Muscle of leg (tissue), 11 donors: ENCODE results near the gene DLG2. TPM values are rescaled to one million over a fixed set of nuclear protein-coding genes. Genes with fewer than 3 reads are reported as not detected.

Source experiments
- DNase-seq: peaks from one replicate; pipeline ENCODE4 v3.0.0; 2013
- H3K27ac ChIP-seq: one replicate; pipeline ENCODE4 v1.5.1; 2013; ENCODE audit warnings: mild to moderate bottlenecking, low read length, control low read depth
- H3K27me3 ChIP-seq: one replicate; pipeline ENCODE4 v1.6.1; 2013; ENCODE audit warnings: low read length; ENCODE audit not compliant: control insufficient read depth, insufficient read depth
- H3K36me3 ChIP-seq: one replicate; pipeline ENCODE4 v1.6.1; 2013; ENCODE audit warnings: low read length; ENCODE audit not compliant: control insufficient read depth, insufficient read depth
- H3K4me1 ChIP-seq: one replicate; pipeline ENCODE4 v1.6.1; 2013; ENCODE audit warnings: low read length; ENCODE audit not compliant: control insufficient read depth, insufficient read depth
- H3K4me3 ChIP-seq: one replicate; pipeline ENCODE4 v1.5.1; 2013; ENCODE audit warnings: low read length, control low read depth
- H3K9me3 ChIP-seq: replicated peaks from 2 replicates; pipeline ENCODE4 v1.6.1; 2013; ENCODE audit warnings: low read depth, low read length; ENCODE audit not compliant: control insufficient read depth
- WGBS: methylation state at CpG from one replicate; pipeline ENCODE4 v1.1.5; 2013; ENCODE audit warnings: missing lambda C conversion rate; ENCODE audit not compliant: insufficient coverage; 5-methylcytosine and 5-hydroxymethylcytosine counted together
- polyA plus RNA-seq, 8 donors: library from polyadenylated mRNA; unstranded; fragments of 120-200 nt; gene quantifications; one replicate each; pipeline versions ENCODE4 v1.2.1 to v1.2.3, GENCODE V29; 2013; ENCODE audit warnings: inconsistent platforms in 1 of 8, low replicate concordance in 1 of 8; ENCODE audit not compliant: insufficient read length in 8 of 8, insufficient read depth in 1 of 8
- total RNA-seq: library from RNA; stranded (reverse); fragments of 120-200 nt; gene quantifications from one replicate; pipeline ENCODE4 v1.2.4, GENCODE V29; 2013

The DLG2 gene
- total and polyA plus RNA-seq, 9 donors = 6.4 to 19.3 (median 11.0) TPM

DNA sequence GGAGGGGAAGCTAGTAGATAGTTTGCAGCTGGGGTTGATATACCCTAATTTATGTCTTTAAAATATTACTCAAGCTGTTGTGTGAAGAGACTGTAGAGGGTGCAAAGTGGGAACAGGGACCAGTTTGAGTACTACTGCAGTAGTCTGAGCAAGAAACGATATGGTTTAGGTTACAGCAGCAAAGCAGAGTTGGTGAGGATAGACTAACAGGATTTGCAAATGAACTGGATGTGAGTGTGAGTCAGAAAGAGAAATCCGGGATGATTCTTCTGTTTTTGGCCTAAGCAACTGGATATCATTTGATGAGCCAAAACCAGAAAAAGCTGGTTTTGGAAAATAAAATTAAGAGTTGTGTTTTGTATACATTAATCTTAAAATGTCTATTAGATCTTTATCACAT, 1591.5 kb downstream of the DLG2 start:
- DNase-seq = no peak
- Histone ChIP-seq H3K9me3 (no peaks in the 10 kb centered on the region), H3K36me3 (no peaks in the 10 kb centered on the region), H3K4me1 (no peaks in the 10 kb centered on the region), H3K27me3 (no peaks in the 10 kb centered on the region), H3K4me3 (no peak overlapping the region), H3K27ac (no peak overlapping the region)
- WGBS = 83% methylated on average over 1 of the region's 2 CpGs

DNA sequence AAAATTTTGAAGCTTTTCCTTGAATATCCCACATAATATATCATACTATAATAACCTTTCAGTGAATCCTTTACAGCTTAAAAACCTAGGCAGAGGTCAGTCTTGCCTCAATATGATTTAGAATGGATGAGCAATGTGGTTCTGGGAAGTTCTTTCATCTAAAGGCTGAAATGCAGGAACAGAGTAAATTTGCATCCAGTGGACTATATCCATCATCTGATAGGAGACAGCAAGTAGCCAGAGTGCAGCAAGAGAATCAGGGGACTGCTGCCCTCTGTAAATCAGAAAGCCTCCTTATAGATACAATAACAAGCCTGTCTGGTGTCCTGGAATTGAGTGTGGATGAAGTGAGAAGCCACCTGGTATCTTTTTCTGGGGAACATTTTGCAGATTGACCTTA, 1592.7 kb downstream of the DLG2 start:
- DNase-seq = no peak
- H3K9me3 ChIP-seq = no peaks in the 10 kb centered on the region
- no peaks in the 10 kb centered on the region for H3K27me3 ChIP-seq
- H3K4me3 ChIP-seq = no peak overlapping the region
- H3K27ac ChIP-seq = no peak overlapping the region
- H3K4me1 ChIP-seq = no peaks in the 10 kb centered on the region
- H3K36me3 ChIP-seq = no peaks in the 10 kb centered on the region

DNA sequence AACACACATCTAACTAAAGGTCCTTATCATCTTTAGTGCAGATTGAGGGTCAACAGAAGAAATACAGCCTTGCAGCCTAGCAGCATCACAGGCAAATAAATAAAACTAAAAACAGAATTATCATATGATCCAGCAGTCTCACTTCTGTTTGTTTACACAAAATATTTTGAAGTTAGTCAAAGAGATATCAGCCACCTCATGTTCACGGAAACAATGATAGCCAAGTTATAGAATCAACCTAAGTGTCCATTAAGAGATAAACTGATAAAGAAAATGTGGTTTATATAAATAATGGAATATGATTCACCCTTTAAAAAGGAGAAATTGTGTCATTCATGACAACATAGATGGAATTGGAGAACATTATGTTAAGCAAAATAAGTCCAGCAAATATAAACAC, 1602.9 kb downstream of the DLG2 start:
- no CpG with 5 or more reads among the region's 1 CpG for WGBS
- Histone ChIP-seq H3K36me3 (no peaks in the 10 kb centered on the region), H3K9me3 (no peaks in the 10 kb centered on the region), H3K4me3 (no peak overlapping the region), H3K27me3 (no peaks in the 10 kb centered on the region), H3K4me1 (no peaks in the 10 kb centered on the region), H3K27ac (no peak overlapping the region)
- DNase-seq = no peak

DNA sequence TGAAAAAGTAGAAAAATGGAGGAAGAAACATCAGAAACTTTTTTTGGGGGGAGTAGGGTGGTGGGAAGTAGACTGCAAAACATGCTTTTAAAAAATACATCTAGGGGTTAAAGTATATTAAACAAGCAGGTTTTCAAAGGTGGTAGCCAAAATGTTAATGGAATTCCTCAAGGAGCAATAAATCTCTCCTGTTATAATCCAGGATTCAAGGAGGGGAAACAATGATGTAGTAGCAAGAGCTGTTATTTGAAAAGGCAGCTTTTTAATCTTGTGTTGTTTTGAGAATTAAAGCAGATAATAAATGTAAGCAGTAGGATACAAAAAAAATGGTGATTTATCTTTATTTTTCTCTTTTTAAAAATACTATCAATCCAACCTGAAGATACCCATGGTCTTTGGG, 1604.4 kb downstream of the DLG2 start:
- no peak overlapping the region for H3K27ac ChIP-seq
- no peaks in the 10 kb centered on the region for H3K9me3 ChIP-seq
- H3K36me3 ChIP-seq = no peaks in the 10 kb centered on the region
- no peak for DNase-seq
- no peaks in the 10 kb centered on the region for H3K4me1 ChIP-seq
- H3K27me3 ChIP-seq = no peaks in the 10 kb centered on the region
- H3K4me3 ChIP-seq = no peak overlapping the region

DNA sequence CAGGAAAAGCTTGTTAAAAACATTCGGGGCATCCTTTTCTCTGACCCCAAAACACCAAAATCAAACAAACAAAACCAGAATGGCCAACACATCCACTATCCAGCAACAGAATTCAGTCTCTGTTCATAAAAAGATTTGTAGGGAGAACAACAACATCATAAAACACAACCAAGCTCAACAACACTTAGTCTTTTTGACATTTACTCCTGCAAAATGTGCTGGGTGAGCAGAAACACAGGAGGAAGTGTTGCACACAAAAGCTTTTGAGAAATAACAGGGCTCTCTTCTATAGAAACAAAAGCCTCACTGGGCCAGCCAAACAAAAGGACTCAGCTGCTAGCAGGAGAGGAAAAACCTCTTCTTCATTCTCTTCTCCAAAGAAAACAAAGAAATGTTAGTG, 1604.9 kb downstream of the DLG2 start:
- H3K9me3 ChIP-seq = no peaks in the 10 kb centered on the region
- H3K4me1 ChIP-seq = no peaks in the 10 kb centered on the region
- no peaks in the 10 kb centered on the region for H3K36me3 ChIP-seq
- no peak overlapping the region for H3K4me3 ChIP-seq
- no peaks in the 10 kb centered on the region for H3K27me3 ChIP-seq
- DNase-seq = no peak
- no CpG with 5 or more reads among the region's 1 CpG for WGBS
- H3K27ac ChIP-seq = no peak overlapping the region

DNA sequence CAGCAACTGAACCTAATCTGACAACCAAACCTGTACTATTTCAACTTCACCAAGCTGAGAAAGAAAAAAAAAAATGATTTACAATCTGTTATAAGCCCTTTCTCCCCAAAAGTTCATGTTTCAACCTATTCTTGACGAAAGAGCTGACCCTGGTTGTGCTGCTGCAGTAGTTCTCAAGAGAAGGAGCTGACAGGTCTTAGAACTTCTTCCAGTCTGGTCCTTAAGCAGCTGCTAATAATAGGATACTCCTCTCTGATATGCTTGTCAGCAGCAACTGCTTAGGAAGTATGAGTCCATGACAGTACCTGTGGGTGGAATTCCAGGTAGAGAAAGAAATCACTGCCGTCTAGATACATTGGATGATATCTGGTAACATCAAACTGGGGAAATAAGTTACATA, 1605.9 kb downstream of the DLG2 start:
- Histone ChIP-seq H3K4me3 (no peak overlapping the region), H3K36me3 (no peaks in the 10 kb centered on the region), H3K9me3 (no peaks in the 10 kb centered on the region), H3K4me1 (no peaks in the 10 kb centered on the region), H3K27ac (no peak overlapping the region), H3K27me3 (no peaks in the 10 kb centered on the region)
- no peak for DNase-seq
- no CpG with 5 or more reads among the region's 2 CpGs for WGBS

DNA sequence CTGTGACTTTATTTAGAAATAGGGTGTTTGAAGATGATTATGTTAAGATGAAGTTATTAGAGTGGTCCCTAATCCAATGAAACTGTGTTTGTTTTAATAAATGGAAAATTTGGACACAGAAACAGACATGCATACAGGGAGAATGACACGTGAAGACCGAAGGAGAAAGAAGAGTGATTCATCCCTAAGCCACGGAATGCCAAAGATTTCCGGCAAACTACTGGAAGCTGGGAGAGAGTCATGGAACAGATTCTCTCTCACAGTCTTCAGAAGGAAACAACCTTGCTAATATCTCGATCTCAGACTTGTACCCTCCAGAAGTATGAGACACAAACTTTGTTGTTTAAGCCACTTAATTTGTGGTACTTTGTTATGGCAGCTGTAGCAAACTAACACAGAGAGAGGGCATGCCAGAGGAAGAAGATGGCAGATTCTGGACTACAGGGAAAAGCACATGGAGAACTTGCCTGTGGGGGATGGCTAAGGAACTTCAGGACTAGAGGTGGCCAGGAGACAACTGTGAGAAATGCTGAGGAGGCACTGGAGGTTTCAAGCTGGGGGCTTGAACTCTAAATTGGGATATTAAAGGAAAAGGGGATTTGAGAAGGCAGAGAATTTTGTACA, 1607.5 kb downstream of the DLG2 start:
- no peak for DNase-seq
- no peaks in the 10 kb centered on the region for H3K9me3 ChIP-seq
- H3K4me3 ChIP-seq = no peak overlapping the region
- no peaks in the 10 kb centered on the region for H3K36me3 ChIP-seq
- H3K4me1 ChIP-seq = no peaks in the 10 kb centered on the region
- H3K27ac ChIP-seq = no peak overlapping the region
- 100% methylated on average over 2 of the region's 5 CpGs for WGBS
- no peaks in the 10 kb centered on the region for H3K27me3 ChIP-seq

DNA sequence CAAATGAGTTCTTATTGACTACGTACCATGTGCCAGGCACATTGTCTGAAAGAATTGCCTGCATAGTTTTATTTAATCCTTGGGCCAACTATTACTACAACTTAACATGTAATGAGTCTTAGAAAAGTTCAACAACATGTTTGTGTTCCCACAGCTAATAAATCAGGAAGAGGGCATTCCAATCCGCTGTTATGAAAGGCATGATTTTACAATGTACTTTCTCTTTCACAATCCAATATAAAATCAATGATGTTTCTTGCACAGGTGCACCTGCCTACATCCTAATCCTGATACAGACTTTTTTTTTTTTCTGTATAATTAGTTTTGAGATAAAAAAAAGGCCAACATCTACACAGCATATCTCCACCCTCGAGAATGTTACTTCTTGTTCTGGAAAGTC, 1612.6 kb downstream of the DLG2 start:
- Histone ChIP-seq H3K4me1 (no peaks in the 10 kb centered on the region), H3K4me3 (no peak overlapping the region), H3K36me3 (no peaks in the 10 kb centered on the region), H3K27me3 (no peaks in the 10 kb centered on the region), H3K9me3 (no peaks in the 10 kb centered on the region), H3K27ac (no peak overlapping the region)
- no peak for DNase-seq
- no CpG with 5 or more reads among the region's 3 CpGs for WGBS

DNA sequence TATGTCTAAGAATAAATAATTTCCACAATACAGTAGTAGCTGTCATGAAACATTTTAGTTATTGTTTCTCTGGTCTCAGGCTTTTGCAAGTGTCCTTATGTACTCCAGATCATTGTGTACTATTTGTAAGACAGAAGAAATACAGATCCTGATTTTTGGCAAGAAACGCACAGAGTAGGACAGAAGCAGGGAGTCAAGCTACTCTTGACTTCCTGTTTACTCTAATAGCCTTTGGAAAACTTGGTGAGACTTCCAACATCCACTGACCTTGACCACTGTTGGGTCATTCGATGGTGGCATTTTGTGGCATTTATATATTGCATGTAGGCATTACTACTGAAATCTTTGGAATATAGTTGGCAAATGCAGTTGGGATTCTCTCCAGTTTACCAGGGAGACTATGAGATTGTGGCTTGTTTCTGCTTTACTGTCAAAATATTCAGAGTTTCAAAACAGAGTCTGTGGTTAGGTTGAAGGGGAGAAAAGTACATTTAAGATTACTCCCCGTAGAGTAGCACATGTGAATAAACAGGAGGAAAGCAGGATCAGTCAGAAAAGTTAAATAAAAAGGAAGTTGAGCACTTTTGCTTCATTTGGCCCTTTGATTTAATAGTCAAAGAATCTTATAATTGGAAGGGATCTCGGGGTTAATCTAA, 1614.8 kb downstream of the DLG2 start:
- WGBS = 43% methylated on average over 1 of the region's 4 CpGs
- no peak for DNase-seq
- no peak overlapping the region for H3K27ac ChIP-seq

DNA sequence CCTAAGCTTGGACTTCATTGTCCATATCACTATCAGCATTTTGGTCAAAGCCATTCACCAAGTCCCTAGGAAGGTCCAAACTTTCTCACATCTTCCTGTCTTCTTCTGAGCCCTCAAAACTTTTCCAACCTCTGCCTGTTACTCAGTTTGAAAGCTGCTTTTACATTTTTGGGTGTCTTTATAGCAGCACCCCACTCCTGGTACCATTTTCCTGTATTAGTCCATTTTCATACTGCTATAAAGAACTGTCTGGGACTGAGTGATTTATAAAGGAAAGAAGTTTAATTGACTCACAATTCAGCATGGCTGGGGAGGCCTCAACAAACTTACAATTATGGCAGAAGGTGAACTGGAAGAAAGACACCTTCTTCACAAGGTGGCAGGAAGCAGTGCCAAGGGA, 1624.0 kb downstream of the DLG2 start:
- H3K9me3 ChIP-seq = peaks cover 19% of the 10 kb centered on the region
- H3K27ac ChIP-seq = no peak overlapping the region
- no peaks in the 10 kb centered on the region for H3K36me3 ChIP-seq
- no peaks in the 10 kb centered on the region for H3K27me3 ChIP-seq
- no peak for DNase-seq
- no peak overlapping the region for H3K4me3 ChIP-seq
- no peaks in the 10 kb centered on the region for H3K4me1 ChIP-seq

More for the DNA sequence above, 1614.8 kb downstream of the DLG2 start:
- Histone ChIP-seq H3K9me3 (no peaks in the 10 kb centered on the region), H3K36me3 (no peaks in the 10 kb centered on the region), H3K4me3 (no peak overlapping the region), H3K27me3 (no peaks in the 10 kb centered on the region), H3K4me1 (no peaks in the 10 kb centered on the region)

DNA sequence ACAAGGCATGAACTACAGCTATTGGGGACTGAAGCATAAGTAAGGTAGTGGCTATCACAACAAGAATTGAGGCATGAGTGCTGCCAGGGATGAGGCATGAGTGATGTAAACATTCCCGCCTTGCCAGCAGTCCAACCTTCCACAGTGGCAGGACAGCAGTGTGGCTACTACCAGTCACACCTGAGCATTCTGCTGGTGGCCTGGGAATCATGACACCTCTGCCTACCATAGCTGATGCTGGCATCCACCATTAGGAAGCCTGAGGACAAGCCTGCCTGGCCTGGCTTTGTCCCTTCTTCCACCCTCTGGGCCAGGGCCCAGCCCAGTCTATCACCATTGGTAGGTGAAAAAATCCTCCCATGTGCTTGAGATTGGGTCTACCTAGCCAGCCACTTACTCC, 1628.2 kb downstream of the DLG2 start:
- Histone ChIP-seq H3K36me3 (no peaks in the 10 kb centered on the region), H3K9me3 (peaks cover 19% of the 10 kb centered on the region), H3K27me3 (no peaks in the 10 kb centered on the region), H3K4me3 (no peak overlapping the region), H3K27ac (no peak overlapping the region), H3K4me1 (no peaks in the 10 kb centered on the region)
- DNase-seq = no peak
- WGBS = no CpG with 5 or more reads among the region's 1 CpG
